GM18526 (cell line): ENCODE results near the gene REN.

ENCODE experiments used
- POLR2A ChIP-seq: IDR thresholded peaks from 3 replicates; pipeline ENCODE4 v1.6.1; 2011; ENCODE audit not compliant: insufficient read length; ENCODE audit errors: extremely low read depth

Gene REN

GRCh38 chr1:204114606-204115005, 51.5 kb downstream of the REN start:
- TF ChIP-seq POLR2A, result no peak

GRCh38 chr1:204113896-204114295, 52.2 kb downstream of the REN start:
- no peak for TF ChIP-seq POLR2A

GRCh38 chr1:204112876-204113730, 53.0 kb downstream of the REN start:
- TF ChIP-seq POLR2A, result no peak

DNA sequence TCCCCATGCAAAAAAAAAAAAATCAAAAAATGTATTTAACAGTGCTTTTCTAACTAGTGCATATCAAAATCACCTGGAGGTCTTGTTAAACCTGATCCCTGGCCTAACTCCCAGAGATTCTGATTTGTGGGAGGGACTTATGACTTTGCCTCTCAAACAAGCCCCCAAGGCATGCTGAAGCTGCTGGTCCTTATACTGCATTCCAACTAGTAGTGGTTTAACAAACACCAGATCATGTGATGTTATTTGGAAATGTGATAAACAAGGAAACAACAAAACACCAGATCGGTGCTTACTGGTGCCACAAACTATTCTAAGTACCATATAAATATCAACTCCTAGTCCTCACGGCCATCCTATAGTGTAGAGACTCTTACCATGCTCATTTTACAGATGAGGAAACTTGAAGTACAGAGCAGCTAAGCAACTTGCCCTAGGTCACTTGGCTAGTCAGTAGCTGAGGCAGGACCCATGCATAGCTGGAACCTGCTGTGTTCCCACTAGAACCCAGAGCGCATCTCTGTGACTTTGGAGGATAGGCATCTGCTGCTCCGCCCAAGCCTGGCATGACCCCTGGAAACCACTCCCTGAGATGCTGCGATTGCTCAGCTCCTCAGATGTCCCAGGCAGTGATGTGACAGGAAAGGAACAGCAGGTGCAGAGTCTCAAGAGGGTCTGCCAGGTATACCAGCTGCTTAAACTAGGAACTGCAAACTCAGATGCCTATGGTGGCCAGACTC, 55.1 kb downstream of the REN start:
- TF ChIP-seq POLR2A, result no peak

- no peak for TF ChIP-seq POLR2A
These were observed 57.6 kb downstream of the REN start for GRCh38 chr1:204108312-204109141.

- TF ChIP-seq POLR2A, result no peak
These were observed 58.2 kb downstream of the REN start for GRCh38 chr1:204107892-204108291.

DNA sequence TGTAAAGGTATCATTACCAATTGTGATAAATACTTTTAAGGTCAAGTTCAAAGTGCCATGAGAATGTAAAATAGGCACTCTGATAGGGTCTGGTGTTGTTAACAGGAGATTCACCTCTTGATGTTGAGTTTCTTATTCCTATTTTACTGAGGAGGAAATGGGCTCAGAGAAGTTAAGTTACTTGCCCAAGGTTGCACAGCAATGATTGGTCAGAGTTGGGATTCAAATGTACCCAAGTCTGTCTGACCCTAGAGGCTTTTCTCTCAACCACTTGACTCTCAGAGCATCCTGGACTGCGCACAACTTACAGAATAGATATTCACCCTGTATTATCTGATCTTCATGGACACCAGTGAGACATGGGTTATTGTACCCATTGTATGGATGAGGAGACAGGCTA, 59.3 kb downstream of the REN start:
- TF ChIP-seq POLR2A, result no peak

DNA sequence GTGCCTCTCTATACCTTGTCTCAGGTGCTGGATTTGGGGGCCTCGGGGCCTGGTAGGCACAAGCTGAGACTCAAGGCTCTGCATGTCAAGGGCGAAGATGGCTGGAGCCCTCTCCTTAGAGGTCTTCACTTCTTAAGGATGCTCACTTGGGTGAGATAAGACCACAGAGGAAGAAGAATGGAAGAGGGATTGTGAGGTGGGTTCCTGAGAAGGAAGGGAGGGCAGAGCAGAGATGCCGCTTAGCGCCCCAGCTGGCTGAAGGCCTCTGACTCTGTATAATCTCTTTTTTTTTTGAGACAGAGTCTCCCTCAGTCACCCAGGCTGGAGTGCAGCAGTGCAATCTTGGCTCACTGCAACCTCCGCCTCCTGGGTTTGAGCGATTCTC, 61.0 kb downstream of the REN start:
- no peak for TF ChIP-seq POLR2A
